GM12865 (cell line): ENCODE results near the gene TCERG1L.

Source experiments
- DNase-seq: peaks from one replicate; pipeline ENCODE4 v3.0.0; 2010; ENCODE audit warnings: low read depth
- H3K4me3 ChIP-seq: 2 replicates; pipeline ENCODE4 v1.5.1; 2011; ENCODE audit warnings: mild to moderate bottlenecking, low read depth, low read length, control low read depth
- TF ChIP-seq, protein P1 (sequence below): IDR thresholded peaks from 2 replicates; pipeline ENCODE4 v1.5.1; 2011; ENCODE audit warnings: low read length, control low read depth, low read depth, inconsistent platforms; ENCODE audit not compliant: insufficient read depth; ENCODE audit errors: missing control alignments

TCERG1L gene

DNA sequence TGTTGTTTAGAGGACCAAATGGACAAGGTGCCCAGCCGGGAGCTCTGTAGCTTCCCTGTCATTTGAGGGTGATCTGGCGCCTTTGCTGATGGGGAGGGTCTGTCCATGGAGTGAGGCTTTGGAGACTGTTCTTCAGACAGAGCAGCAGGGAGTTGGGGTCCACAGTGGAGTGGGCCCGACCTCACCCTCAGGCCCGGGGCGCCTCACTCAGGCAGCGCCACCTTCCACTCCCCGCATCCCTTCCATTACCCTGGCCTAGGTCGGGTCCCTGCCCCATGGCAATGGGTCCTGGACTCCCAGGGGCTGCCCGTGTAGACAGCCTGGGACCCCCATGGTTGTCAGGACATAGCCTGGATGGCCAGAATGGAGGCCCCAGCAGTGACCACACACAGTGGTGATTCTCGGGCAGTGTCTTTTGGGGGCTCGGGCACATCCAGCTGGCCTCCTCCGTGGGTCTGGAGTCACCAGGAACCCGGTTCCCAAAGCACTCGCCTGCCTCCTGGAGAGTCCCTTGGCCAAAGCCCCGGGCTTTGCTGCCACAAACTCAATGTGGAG, 38.5 kb downstream of the TCERG1L start:
- TF ChIP-seq, protein P1, sequence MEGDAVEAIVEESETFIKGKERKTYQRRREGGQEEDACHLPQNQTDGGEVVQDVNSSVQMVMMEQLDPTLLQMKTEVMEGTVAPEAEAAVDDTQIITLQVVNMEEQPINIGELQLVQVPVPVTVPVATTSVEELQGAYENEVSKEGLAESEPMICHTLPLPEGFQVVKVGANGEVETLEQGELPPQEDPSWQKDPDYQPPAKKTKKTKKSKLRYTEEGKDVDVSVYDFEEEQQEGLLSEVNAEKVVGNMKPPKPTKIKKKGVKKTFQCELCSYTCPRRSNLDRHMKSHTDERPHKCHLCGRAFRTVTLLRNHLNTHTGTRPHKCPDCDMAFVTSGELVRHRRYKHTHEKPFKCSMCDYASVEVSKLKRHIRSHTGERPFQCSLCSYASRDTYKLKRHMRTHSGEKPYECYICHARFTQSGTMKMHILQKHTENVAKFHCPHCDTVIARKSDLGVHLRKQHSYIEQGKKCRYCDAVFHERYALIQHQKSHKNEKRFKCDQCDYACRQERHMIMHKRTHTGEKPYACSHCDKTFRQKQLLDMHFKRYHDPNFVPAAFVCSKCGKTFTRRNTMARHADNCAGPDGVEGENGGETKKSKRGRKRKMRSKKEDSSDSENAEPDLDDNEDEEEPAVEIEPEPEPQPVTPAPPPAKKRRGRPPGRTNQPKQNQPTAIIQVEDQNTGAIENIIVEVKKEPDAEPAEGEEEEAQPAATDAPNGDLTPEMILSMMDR, result no peak
- no peak overlapping the region for H3K4me3 ChIP-seq
- DNase-seq, result no peak

DNA sequence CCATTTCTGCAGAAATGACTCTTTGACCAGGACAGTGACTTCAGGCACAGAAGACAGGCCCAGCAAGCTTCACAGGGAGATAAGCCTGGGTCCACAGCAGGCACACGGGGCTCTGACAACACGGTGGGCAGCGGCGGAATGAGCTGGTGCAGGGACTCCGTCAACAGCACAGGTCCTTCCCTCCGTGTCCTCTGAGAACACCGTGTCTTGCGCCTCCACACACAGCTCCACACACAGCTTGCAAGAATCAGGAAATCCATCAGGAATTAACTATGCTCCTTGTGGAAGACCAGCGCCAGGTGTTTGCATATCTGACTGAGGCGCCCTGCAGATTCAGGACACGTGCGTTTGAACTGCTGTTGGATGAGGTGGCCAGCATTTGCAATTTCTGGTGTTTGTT, 39.6 kb downstream of the TCERG1L start:
- H3K4me3 ChIP-seq, result no peak overlapping the region
- no peak for DNase-seq
- TF ChIP-seq, protein P1, result no peak

DNA sequence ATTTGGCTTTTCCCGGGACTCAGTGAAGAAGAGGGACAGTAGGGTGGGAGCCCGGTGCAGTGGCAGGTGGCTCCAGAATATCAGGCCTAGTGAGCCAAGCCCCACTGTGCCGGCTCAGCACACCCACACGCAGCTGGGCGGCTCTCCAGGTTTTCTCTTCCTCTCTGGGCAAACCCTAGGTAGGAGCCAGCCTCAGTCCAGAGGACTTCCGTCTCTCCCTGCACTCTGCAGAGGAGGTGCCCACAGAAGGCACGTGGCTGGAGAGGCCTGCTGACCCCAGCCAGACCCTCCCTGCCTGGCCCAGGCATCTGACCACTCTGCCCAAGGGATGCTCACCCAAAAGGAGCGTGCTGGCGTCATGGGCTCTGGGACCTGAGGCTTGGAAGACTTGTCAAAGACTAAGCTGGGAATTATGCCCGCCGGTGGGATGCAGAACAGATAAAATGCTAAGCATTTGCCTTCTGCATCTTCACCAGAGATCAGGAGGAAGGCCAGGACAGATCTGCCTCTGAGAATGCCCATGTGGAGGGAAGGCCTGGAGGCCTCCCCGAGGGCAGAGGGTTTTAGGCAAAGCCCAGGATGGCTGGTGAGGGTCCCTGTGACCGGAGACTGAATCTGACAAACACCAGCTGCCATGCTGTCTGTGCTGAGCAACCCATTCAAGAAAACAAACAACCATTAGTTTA, 40.2 kb downstream of the TCERG1L start:
- no peak for DNase-seq
- TF ChIP-seq, protein P1, result no peak
- no peak overlapping the region for H3K4me3 ChIP-seq

DNA sequence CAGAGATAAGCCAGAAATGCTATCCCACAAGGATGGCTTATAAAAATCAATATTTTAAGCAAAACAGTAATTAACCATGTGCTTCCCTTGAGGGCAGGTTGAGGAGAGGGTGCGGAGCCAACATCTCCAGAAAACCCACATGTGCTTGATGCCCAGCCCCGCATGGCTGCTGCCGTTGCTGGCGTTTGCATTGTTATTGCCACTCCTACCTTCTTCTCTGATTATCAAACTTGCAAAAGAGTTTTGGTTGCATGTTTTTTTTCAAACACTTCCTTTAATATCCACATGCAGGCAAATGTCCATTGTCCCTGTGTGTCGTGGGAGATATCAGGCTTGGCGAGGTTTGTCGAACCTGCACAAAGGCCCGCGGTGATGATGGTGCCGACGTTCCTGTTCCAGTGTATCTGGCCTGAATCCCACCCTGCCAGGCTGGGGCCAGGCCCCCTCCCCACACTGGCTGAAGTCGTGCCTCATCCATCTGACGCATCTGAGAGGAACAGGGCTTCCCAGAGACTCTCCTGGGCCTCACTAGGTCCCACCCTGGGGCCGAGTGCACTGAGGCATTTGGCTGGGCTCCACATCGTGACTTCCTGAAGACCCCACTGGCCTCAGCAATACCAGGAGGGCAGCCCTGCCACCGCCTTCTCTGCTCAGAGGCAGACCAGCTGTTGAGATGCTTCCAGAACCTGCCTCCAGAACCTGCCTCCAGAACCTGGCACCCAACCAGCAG, 40.9 kb downstream of the TCERG1L start:
- no peak for DNase-seq
- H3K4me3 ChIP-seq, result no peak overlapping the region
- TF ChIP-seq, protein P1, result no peak

DNA sequence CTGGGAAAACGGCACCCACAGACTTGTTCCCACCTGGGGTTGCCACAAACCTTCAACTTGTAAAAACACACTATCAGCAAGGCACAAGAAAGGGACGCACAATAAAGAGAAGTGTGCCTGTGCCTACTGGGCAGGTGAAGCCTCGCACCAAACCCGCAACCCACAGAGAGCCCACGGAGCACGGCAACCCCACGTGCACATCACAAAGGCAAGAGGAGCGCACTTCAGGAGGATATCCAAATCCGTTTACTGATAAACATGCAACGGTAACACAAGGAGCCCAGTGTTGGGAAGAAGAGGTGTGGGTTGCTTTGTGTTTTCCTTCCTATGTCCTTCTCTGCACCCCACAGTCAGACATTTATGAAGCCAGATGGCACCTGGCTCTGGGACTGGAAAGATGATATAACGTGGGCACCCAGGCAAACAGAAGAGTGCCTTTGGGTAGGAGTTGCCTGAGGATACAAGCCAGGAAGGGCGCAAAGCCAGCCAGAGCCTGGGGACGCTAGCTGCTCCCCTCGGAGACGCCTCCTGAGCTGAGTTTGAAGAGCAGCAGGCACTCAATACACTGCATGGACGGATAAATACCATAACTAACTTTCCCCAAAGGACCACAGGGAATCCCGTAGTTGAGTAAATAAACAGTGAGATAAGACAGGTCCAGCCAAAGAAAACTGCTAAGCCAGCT, 41.6 kb downstream of the TCERG1L start:
- TF ChIP-seq, protein P1, result no peak
- no peak overlapping the region for H3K4me3 ChIP-seq
- no peak for DNase-seq

DNA sequence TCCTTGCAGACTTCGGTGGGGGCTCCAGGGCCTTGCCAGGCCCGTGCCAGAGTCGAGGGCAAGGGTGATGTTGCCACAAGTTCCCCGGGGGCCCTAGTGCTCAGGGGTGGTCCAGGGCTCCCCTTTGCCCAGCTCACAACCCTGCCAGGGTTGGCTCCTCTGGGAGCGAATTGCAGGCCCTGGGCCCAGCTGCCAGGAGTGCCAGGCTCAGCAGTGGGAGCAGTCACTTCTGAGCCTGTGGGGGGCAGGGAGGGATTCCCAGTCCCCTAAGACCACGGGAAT, 43.8 kb downstream of the TCERG1L start:
- H3K4me3 ChIP-seq, result no peak overlapping the region
- TF ChIP-seq, protein P1, result no peak
- DNase-seq, result no peak
